Endothelial cell (in vitro differentiated cells): Measurements from ENCODE around the gene PMP22. TPM values are rescaled to one million over a fixed set of nuclear protein-coding genes. Genes with fewer than 3 reads are reported as not detected.

Source experiments
- DNase-seq: peaks from one replicate; pipeline ENCODE4 v3.0.0; 2021; ENCODE audit warnings: low spot score
- H3K27ac Mint-ChIP-seq: one replicate; pipeline ENCODE4 v1.8.0; 2021; ENCODE audit warnings: mixed read lengths, inconsistent platforms; ENCODE audit not compliant: unreplicated experiment
- H3K27me3 Mint-ChIP-seq: one replicate; pipeline ENCODE4 v1.8.0; 2021; ENCODE audit warnings: mild to moderate bottlenecking, moderate library complexity, mixed read lengths, inconsistent platforms; ENCODE audit not compliant: unreplicated experiment
- H3K36me3 Mint-ChIP-seq: one replicate; pipeline ENCODE4 v1.8.0; 2021; ENCODE audit warnings: mild to moderate bottlenecking, low read depth, mixed read lengths, inconsistent platforms; ENCODE audit not compliant: unreplicated experiment
- H3K4me1 Mint-ChIP-seq: one replicate; pipeline ENCODE4 v1.8.0; 2021; ENCODE audit warnings: mild to moderate bottlenecking, mixed read lengths, inconsistent platforms; ENCODE audit not compliant: unreplicated experiment
- H3K4me3 Mint-ChIP-seq: one replicate; pipeline ENCODE4 v1.8.0; 2021; ENCODE audit warnings: mild to moderate bottlenecking, mixed read lengths, inconsistent platforms; ENCODE audit not compliant: unreplicated experiment
- H3K9me3 Mint-ChIP-seq: one replicate; pipeline ENCODE4 v1.8.0; 2021; ENCODE audit warnings: mixed read lengths, inconsistent platforms; ENCODE audit not compliant: unreplicated experiment
- total RNA-seq: library from RNA; stranded (reverse); fragmentation: NEBNext Ultra II Directional; extraction: Animal tissue kit (Norgen Biotek cat#: 25700); gene quantifications from one replicate; pipeline ENCODE4 v1.2.1, GENCODE V29; 2021; ENCODE audit not compliant: unreplicated experiment
- TF ChIP-seq, protein P1 (sequence below): fragments of 200-600 bp; sonication (generic); IDR thresholded peaks from one replicate; pipeline ENCODE4 v1.5.0; 2021; ENCODE audit warnings: antibody characterized with exemption; ENCODE audit not compliant: unreplicated experiment

Gene PMP22
- total RNA-seq, 1 donor from 2014 or later, result 314 TPM

DNA sequence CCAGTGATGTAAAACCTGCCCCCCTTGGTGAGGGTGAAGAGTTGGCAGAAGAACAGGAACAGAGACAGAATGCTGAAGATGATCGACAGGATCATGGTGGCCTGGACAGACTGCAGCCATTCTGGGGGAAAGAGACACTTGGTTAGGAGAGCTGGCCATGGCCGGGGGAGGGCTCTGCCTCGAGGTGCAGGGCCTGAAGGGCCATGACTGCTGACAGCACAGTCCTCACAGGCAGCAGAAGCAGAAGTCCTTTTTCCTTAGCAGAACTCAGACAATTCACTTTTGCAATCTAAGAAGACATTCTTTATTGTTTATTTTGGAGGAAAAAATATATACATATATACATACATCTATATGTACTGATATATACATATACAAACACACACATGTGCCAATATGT lies 25.6 kb downstream of the PMP22 start:
- H3K27ac Mint-ChIP-seq, result no peak overlapping the region
- peaks cover 25% of the 10 kb centered on the region for H3K4me1 Mint-ChIP-seq
- H3K36me3 Mint-ChIP-seq, result peaks cover 50% of the 10 kb centered on the region
- H3K27me3 Mint-ChIP-seq, result no peaks in the 10 kb centered on the region
- H3K9me3 Mint-ChIP-seq, result no peaks in the 10 kb centered on the region
- TF ChIP-seq, protein P1, sequence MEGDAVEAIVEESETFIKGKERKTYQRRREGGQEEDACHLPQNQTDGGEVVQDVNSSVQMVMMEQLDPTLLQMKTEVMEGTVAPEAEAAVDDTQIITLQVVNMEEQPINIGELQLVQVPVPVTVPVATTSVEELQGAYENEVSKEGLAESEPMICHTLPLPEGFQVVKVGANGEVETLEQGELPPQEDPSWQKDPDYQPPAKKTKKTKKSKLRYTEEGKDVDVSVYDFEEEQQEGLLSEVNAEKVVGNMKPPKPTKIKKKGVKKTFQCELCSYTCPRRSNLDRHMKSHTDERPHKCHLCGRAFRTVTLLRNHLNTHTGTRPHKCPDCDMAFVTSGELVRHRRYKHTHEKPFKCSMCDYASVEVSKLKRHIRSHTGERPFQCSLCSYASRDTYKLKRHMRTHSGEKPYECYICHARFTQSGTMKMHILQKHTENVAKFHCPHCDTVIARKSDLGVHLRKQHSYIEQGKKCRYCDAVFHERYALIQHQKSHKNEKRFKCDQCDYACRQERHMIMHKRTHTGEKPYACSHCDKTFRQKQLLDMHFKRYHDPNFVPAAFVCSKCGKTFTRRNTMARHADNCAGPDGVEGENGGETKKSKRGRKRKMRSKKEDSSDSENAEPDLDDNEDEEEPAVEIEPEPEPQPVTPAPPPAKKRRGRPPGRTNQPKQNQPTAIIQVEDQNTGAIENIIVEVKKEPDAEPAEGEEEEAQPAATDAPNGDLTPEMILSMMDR, result no peak
- no peak overlapping the region for H3K4me3 Mint-ChIP-seq
- no peak for DNase-seq

DNA sequence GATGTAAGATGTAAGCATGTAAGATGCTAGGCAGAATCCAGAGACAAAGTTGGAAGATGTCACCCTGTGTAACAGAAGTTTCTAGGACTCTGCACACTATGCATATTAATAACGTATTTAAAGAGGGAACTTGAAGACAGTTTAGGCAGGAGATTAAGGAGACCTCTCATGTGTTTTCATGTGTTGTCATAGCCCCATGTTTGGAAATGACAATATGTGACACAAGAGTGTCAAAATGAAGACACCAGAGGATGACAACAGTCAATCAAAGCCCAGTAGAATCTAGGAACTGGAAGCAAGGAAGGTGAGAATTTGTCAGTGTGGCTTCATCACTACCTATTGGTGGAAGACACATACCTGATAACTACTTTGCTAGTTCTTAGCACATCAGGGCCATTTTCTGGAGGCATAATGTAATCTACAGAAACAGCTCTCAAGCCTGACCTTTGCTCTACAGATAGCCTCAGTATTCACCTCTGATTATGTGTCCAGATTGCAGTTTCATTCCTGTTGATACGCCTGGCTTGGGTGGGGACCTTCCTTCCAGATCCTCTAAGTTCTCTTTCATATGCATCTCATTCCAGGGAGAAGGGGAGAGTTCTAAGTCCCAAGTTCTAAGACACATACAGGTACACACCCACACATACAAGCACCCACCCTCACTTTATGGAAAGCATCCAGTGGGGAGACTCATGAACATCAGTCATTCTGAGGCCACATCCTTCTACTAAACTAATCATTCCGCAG lies 26.3 kb downstream of the PMP22 start:
- DNase-seq, result no peak
- TF ChIP-seq, protein P1, result no peak
- peaks cover 29% of the 10 kb centered on the region for H3K4me1 Mint-ChIP-seq
- no peak overlapping the region for H3K27ac Mint-ChIP-seq
- H3K4me3 Mint-ChIP-seq, result no peak overlapping the region
- peaks cover 53% of the 10 kb centered on the region for H3K36me3 Mint-ChIP-seq
- H3K9me3 Mint-ChIP-seq, result no peaks in the 10 kb centered on the region
- H3K27me3 Mint-ChIP-seq, result no peaks in the 10 kb centered on the region

GRCh38 chr17:15238057-15238456 lies 27.1 kb downstream of the PMP22 start:
- H3K27ac Mint-ChIP-seq, result no peak overlapping the region
- H3K4me3 Mint-ChIP-seq, result no peak overlapping the region
- peaks cover 58% of the 10 kb centered on the region for H3K36me3 Mint-ChIP-seq
- no peaks in the 10 kb centered on the region for H3K9me3 Mint-ChIP-seq
- H3K4me1 Mint-ChIP-seq, result peaks cover 36% of the 10 kb centered on the region
- DNase-seq, result no peak
- TF ChIP-seq, protein P1, result no peak
- H3K27me3 Mint-ChIP-seq, result no peaks in the 10 kb centered on the region

- no peaks in the 10 kb centered on the region for H3K27me3 Mint-ChIP-seq
- TF ChIP-seq, protein P1, result no peak
- DNase-seq, result no peak
- H3K9me3 Mint-ChIP-seq, result no peaks in the 10 kb centered on the region
- no peak overlapping the region for H3K27ac Mint-ChIP-seq
- peaks cover 61% of the 10 kb centered on the region for H3K36me3 Mint-ChIP-seq
- no peak overlapping the region for H3K4me3 Mint-ChIP-seq
- H3K4me1 Mint-ChIP-seq, result peaks cover 40% of the 10 kb centered on the region
Measured at GRCh38 chr17:15237106-15237425, 28.1 kb downstream of the PMP22 start.

DNA sequence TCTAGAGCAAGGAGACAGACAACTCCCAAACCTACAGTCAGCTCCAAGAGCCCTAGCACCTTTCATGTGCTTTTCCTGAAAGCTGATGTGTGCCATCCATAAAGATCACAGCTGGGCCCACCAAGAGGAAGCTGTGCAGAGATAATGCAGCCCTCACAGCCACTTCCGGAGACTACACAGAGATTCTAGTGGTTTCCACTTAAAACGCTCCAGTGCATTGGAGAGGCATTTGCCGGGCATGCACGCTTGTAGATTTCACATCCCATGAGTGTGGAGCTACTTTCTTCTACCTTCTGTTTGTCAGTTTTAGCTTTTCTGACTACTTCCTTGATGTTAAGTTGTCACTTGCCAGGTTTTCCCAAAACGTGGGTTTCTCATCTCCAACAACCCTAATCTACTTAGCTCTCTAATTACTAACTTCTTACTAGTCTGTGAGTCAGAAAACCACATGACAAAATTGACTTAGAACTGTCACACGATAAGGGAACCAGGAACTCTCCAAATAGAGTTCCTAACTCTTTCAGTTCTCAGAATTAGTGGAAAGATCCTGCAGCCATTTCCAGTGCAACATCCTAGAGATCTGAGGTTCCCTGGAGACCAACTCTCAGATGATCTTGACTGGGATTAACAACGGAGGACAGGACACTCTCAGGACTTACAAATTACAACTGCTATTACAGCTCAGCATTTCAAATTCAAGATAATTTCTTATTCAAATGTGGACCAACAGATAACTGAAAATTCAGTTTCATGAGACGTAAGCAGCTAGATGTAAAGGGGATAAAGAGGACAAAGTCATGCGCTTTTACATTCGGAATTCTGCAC lies 28.6 kb downstream of the PMP22 start:
- Mint-ChIP-seq H3K36me3 (peaks cover 64% of the 10 kb centered on the region), H3K27ac (no peak overlapping the region), H3K9me3 (no peaks in the 10 kb centered on the region), H3K4me1 (peaks cover 40% of the 10 kb centered on the region), H3K27me3 (peaks cover 1% of the 10 kb centered on the region), H3K4me3 (no peak overlapping the region)
- no peak for DNase-seq
- TF ChIP-seq, protein P1, result no peak
